ENCODE data around the gene MYH8. TPM values are rescaled to one million over a fixed set of nuclear protein-coding genes. Genes with fewer than 3 reads are reported as not detected.

Gene MYH8
- total and polyA plus RNA-seq, 2 of the 13 experiments (the other 11 are each of a cell fraction or from before 2014, with no cell fraction given) = not detected

- TF ChIP-seq FOXA1 (IDR thresholded peaks at IDR 0.05) = no peak
- TF ChIP-seq FOXA1 (CRISPR knock-in tag; IDR thresholded peaks at IDR 0.05) = peak; percentile 74
- peak; percentile 86 for TF ChIP-seq RXRB (CRISPR knock-in tag; IDR thresholded peaks at IDR 0.05; ENCODE audit: borderline replicate concordance)
These were observed 38.3 kb upstream of the MYH8 start (continued) for GRCh38 chr17:10460062-10460461.

- WGBS (ENCODE audit: low lambda C conversion rate) = 3% methylated on average over 3 of the region's 3 CpGs
- TF ChIP-seq ZNF337 (CRISPR knock-in tag; IDR thresholded peaks at IDR 0.05; ENCODE audit: borderline replicate concordance, low read depth) (no peak), NR3C1 (CRISPR knock-in tag; IDR thresholded peaks at IDR 0.05) (no peak), NR2C2 (CRISPR knock-in tag; IDR thresholded peaks at IDR 0.05; ENCODE audit: borderline replicate concordance) (no peak), GPBP1L1 (CRISPR knock-in tag; IDR thresholded peaks at IDR 0.05) (no peak), ZEB1 (IDR thresholded peaks at IDR 0.05; ENCODE audit: insufficient replicate concordance, low read depth) (no peak), MXI1 (IDR thresholded peaks at IDR 0.05; ENCODE audit: borderline replicate concordance, low read depth, low read length) (no peak), SRY (CRISPR knock-in tag; IDR thresholded peaks at IDR 0.05) (no peak), HIVEP1 (CRISPR knock-in tag; IDR thresholded peaks at IDR 0.05) (no peak), ZFX (CRISPR knock-in tag; IDR thresholded peaks at IDR 0.05; ENCODE audit: low read depth) (no peak), MED8 (CRISPR knock-in tag; IDR thresholded peaks at IDR 0.05; ENCODE audit: insufficient replicate concordance) (no peak), ZNF577 (CRISPR knock-in tag; IDR thresholded peaks at IDR 0.05; ENCODE audit: borderline replicate concordance, low read depth) (no peak), E2F1 (CRISPR knock-in tag; IDR thresholded peaks at IDR 0.05) (no peak), ZNF282 (IDR thresholded peaks at IDR 0.05; ENCODE audit: partially characterized antibody) (no peak), ETV5 (CRISPR knock-in tag; IDR thresholded peaks at IDR 0.05; ENCODE audit: borderline replicate concordance) (no peak), ZBTB37 (CRISPR knock-in tag; IDR thresholded peaks at IDR 0.05) (no peak), PAX8 (CRISPR knock-in tag; IDR thresholded peaks at IDR 0.05; ENCODE audit: borderline replicate concordance) (no peak), GLMP (CRISPR knock-in tag; IDR thresholded peaks at IDR 0.05; ENCODE audit: borderline replicate concordance) (no peak), MTF1 (CRISPR knock-in tag; IDR thresholded peaks at IDR 0.05) (no peak)
- Histone ChIP-seq H4K20me1 (ENCODE audit: insufficient read depth, low read length) (no peaks in the 10 kb centered on the region), H3K9me3 (ENCODE audit: low read length) (no peaks in the 10 kb centered on the region), H2AFZ (ENCODE audit: low read length) (no peak overlapping the region), H3K4me2 (ENCODE audit: low read depth, low read length) (no peak overlapping the region), H3K79me2 (ENCODE audit: insufficient read depth, low read length) (no peaks in the 10 kb centered on the region), H3K4me3 (replicated peaks in 1 of 3; ENCODE audit: insufficient read depth in 1 of 3, low read depth in 2 of 3, low read length in 3 of 3) (no peak overlapping the region), H3K9ac (ENCODE audit: insufficient read depth, low read depth, low read length) (no peak overlapping the region), H3K36me3 (replicated peaks in 1 of 2; ENCODE audit: control insufficient read depth in 1 of 2, insufficient read depth in 2 of 2, low read length in 2 of 2) (no peaks in the 10 kb centered on the region), H3K4me1 (ENCODE audit: insufficient read depth, low read length) (peaks cover 17% of the 10 kb centered on the region), H3K27ac (ENCODE audit: extremely low read length, insufficient read depth, low read length) (no peak overlapping the region), H3K27me3 (ENCODE audit: control insufficient read depth in 1 of 2, insufficient read depth in 2 of 2, low read length in 2 of 2) (peaks cover 0 to 12% of the 10 kb centered on the region in 2 experiments; a peak in 1 of 5 replicates)
- DNase-seq (ENCODE audit: low spot score) = no peak
- ChIA-PET POLR2A (no interaction called here), CTCF (ENCODE audit: low intra/inter-chr PET ratio, low total read pairs) (no interaction called here)
- intact Hi-C loops (cut with micrococcal nuclease; ENCODE audit: unreplicated experiment) = no loop called here
- in situ Hi-C loops (cut with HindIII; ENCODE audit: extremely low pct_ligation_motif_present, low pct_unique_long_range_greater_than_20kb) = no loop called here
- ATAC-seq = no peak
- no TSS peak for BruUV-seq (replicated peaks)
- no peak for FAIRE-seq
These were observed 37.0 kb upstream of the MYH8 start for GRCh38 chr17:10458701-10459100.

Data from HepG2 (cell line).